Left lung (tissue), 10 donors: ENCODE results near the gene TTC29. TPM values are rescaled to one million over a fixed set of nuclear protein-coding genes. Genes with fewer than 3 reads are reported as not detected.

Experiments used
- ATAC-seq: fragments of 200-7000 bp; cut with Tn5 transposase; one replicate; pipeline ENCODE4 v1.9.1; 2020; ENCODE audit warnings: moderate library complexity
- DNase-seq, 4 donors: peaks; one replicate each; pipeline ENCODE4 v3.0.0-alpha.2; 2013 to 2020
- H3K27ac ChIP-seq, 2 donors: fragments of 200-600 bp; sonication (generic) in 1 of 2; one replicate each; pipeline versions ENCODE4 v1.5.0 to v1.8.0; 2020 to 2021
- H3K27me3 ChIP-seq, 2 donors: fragments of 200-600 bp; sonication (generic) in 1 of 2; one replicate each; pipeline versions ENCODE4 v1.5.0 to v1.8.0; 2020 to 2021
- H3K36me3 ChIP-seq, 2 donors: fragments of 200-600 bp; sonication (generic) in 1 of 2; one replicate each; pipeline versions ENCODE4 v1.5.0 to v1.8.0; 2020 to 2021
- H3K4me1 ChIP-seq, 2 donors: fragments of 200-600 bp; one replicate each; pipeline ENCODE4 v1.8.0; 2021
- H3K4me3 ChIP-seq, 2 donors: fragments of 200-600 bp; sonication (generic) in 1 of 2; one replicate each; pipeline versions ENCODE4 v1.5.0 to v1.8.0; 2020 to 2021; ENCODE audit warnings: mild to moderate bottlenecking in 1 of 2
- H3K9me3 ChIP-seq, 2 donors: fragments of 200-600 bp; sonication (generic) in 1 of 2; one replicate each; pipeline versions ENCODE4 v1.5.0 to v1.8.0; 2020 to 2021
- intact Hi-C, 2 donors: fragments of 100-400 bp; cut with DNase I; formaldehyde crosslinking; loops; one replicate each; pipeline versions ENCODE4 v1.11.2 to v1.14.2; 2022
- polyA plus RNA-seq, 6 donors: library from polyadenylated mRNA; unstranded; fragments of 120-200 nt; gene quantifications; one replicate each; pipeline ENCODE4 v1.2.1, GENCODE V29; 2013; ENCODE audit not compliant: insufficient read length in 6 of 6
- total RNA-seq, 2 donors: library from RNA; stranded (reverse); fragmentation: NEBNext Ultra II Directional; extraction: Animal tissue kit (Norgen Biotek cat#: 25700); gene quantifications; one replicate each; pipeline ENCODE4 v1.2.1, GENCODE V29; 2021
- TF ChIP-seq, protein P1 (sequence below), 2 donors: fragments of 200-600 bp; sonication (generic) in 1 of 2; IDR thresholded peaks; one replicate each; pipeline versions ENCODE4 v1.5.0 to v1.8.0; 2021; ENCODE audit warnings: antibody characterized with exemption in 2 of 2
- donor health status: DM: no; HTN: yes; CAD: no.
- donor health status: DM: no; HTN: no; CAD: no.

Gene TTC29
- total and polyA plus RNA-seq, 8 donors, result 0.47 to 2.7 (median 1.6) TPM; not detected in 1

DNA sequence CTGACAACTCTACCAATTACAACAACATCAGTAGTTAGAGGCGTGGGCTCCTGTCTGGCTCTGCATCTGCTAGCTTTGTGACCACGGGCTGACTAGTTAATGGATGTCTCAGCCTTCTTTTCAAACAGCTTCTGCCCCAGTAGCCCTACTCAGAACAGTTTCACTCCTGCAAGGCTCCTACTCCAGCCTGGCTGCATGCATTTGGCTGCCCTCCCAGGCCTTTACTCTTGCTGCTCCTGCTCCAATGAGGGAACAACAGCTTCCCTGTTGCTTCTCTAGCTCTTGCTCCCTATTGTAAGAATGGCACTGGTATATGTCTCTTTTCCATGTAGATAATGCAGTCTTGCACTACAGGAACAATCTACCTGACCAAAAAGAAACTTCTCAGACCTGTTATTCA is 93.3 kb downstream of the TTC29 start:
- Histone ChIP-seq H3K36me3 (no peaks in the 10 kb centered on the region), H3K27me3 (no peaks in the 10 kb centered on the region), H3K27ac (no peak overlapping the region), H3K4me1 (no peaks in the 10 kb centered on the region), H3K9me3 (no peaks in the 10 kb centered on the region), H3K4me3 (no peak overlapping the region)
- intact Hi-C loops, result no loop called here
- TF ChIP-seq, protein P1, sequence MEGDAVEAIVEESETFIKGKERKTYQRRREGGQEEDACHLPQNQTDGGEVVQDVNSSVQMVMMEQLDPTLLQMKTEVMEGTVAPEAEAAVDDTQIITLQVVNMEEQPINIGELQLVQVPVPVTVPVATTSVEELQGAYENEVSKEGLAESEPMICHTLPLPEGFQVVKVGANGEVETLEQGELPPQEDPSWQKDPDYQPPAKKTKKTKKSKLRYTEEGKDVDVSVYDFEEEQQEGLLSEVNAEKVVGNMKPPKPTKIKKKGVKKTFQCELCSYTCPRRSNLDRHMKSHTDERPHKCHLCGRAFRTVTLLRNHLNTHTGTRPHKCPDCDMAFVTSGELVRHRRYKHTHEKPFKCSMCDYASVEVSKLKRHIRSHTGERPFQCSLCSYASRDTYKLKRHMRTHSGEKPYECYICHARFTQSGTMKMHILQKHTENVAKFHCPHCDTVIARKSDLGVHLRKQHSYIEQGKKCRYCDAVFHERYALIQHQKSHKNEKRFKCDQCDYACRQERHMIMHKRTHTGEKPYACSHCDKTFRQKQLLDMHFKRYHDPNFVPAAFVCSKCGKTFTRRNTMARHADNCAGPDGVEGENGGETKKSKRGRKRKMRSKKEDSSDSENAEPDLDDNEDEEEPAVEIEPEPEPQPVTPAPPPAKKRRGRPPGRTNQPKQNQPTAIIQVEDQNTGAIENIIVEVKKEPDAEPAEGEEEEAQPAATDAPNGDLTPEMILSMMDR (IDR thresholded peaks at IDR 0.05), result no peak
- no peak for ATAC-seq
- DNase-seq, result peak in 1 of 4 donors; percentile 1

DNA sequence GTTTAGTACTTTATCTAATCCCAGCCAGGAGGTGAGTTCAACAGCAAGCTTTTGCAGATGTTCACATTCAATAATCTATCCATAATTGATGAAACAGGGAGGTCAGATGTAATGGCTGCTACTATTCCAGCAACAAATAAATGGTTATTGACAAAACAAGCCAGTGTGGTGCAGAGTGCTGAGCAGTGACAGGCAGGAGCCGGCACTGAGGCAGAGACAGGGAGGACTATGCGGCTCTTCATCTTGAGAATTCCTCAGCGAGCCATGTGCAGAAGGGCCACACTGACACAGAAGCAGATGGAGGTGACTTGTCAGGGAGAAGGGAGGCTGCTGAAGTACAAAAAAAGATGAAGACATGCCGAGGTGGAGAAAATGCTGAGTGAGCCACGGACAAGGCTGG is 98.3 kb downstream of the TTC29 start:
- TF ChIP-seq, protein P1 (IDR thresholded peaks at IDR 0.05), result no peak
- ATAC-seq (no peak), DNase-seq (no peak)
- no peaks in the 10 kb centered on the region for H3K27me3 ChIP-seq
- H3K4me1 ChIP-seq, result no peaks in the 10 kb centered on the region
- H3K36me3 ChIP-seq, result no peaks in the 10 kb centered on the region
- H3K9me3 ChIP-seq, result no peaks in the 10 kb centered on the region
- intact Hi-C loops, result no loop called here
- no peak overlapping the region for H3K4me3 ChIP-seq
- H3K27ac ChIP-seq, result no peak overlapping the region

DNA sequence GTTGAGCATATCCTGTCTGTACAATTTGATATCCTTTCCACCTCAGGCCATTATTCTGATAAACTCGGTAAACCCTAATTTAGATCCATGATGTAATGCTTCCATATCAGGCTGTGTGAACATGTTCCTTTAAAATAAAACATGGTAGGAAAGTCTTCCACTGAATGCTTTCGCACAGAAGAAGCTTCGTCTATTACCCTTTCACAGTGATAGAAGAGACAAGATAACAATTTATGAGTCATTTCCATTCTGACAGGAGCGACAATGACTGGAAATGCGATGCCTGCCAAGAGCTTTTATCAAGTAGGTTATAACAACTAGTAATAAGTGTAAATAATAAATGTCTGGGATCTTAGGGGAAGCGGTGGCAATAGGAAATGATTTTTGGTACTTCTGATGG is 98.8 kb downstream of the TTC29 start:
- no peaks in the 10 kb centered on the region for H3K36me3 ChIP-seq
- TF ChIP-seq, protein P1 (IDR thresholded peaks at IDR 0.05), result no peak
- H3K4me1 ChIP-seq, result no peaks in the 10 kb centered on the region
- intact Hi-C loops, result no loop called here
- no peaks in the 10 kb centered on the region for H3K9me3 ChIP-seq
- no peak overlapping the region for H3K27ac ChIP-seq
- ATAC-seq, result no peak
- no peaks in the 10 kb centered on the region for H3K27me3 ChIP-seq
- DNase-seq, result no peak
- no peak overlapping the region for H3K4me3 ChIP-seq

DNA sequence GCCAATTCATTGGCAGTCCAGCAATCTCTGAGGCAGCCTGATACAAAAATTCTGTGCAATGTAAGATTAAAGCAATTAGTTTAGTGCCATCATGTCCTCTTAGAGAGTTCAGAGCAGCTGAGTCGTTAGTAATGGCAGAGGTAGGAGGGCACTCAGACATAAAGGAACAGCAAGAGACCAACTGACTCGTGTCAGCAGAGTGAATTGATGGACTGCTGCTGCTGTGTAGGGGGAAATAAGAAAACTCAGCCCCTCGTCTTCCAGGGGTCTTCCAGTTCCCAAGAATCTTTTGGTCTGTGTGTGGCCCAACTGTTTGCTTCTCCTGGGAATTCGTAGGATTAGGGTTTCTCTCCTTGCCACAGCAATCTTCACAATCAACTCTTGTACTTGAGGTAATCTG is 100.9 kb downstream of the TTC29 start:
- Histone ChIP-seq H3K4me3 (no peak overlapping the region), H3K9me3 (no peaks in the 10 kb centered on the region), H3K27ac (no peak overlapping the region), H3K4me1 (no peaks in the 10 kb centered on the region), H3K27me3 (no peaks in the 10 kb centered on the region), H3K36me3 (no peaks in the 10 kb centered on the region)
- DNase-seq (no peak), ATAC-seq (no peak)
- TF ChIP-seq, protein P1 (IDR thresholded peaks at IDR 0.05), result no peak
- intact Hi-C loops, result no loop called here

DNA sequence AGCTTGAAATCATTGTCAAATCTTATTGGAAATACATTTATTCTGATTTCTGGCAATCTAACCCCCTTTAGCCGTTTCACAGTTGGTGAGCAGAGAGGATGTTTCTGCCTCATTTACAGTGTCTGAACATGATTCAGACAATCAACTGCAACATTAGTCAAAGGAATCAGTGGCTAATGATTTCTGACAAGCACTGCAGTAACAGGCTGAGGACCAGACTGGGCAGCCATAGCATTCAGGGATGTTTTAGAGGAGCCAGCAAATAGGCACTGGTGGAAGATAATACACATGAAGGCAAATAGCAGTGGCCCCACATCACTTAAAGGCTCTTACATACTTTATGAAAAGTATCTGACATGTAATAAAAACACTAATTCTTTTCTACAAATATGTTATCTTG is 102.8 kb downstream of the TTC29 start:
- H3K36me3 ChIP-seq, result no peaks in the 10 kb centered on the region
- ATAC-seq (no peak), DNase-seq (no peak)
- no peaks in the 10 kb centered on the region for H3K4me1 ChIP-seq
- intact Hi-C loops, result no loop called here
- H3K27me3 ChIP-seq, result no peaks in the 10 kb centered on the region
- TF ChIP-seq, protein P1 (IDR thresholded peaks at IDR 0.05), result no peak
- H3K9me3 ChIP-seq, result no peaks in the 10 kb centered on the region
- no peak overlapping the region for H3K4me3 ChIP-seq
- H3K27ac ChIP-seq, result no peak overlapping the region
